ENCODE measurements around the gene OR4C13.

OR4C13 gene

GRCh38 chr11:49995565-49995964 lies 43.4 kb downstream of the OR4C13 start:
- H2AFZ ChIP-seq (ENCODE audit: low read length) = no peak overlapping the region
- H3K79me2 ChIP-seq (ENCODE audit: insufficient read depth, low read length) = no peaks in the 10 kb centered on the region
- no peak overlapping the region for H3K4me3 ChIP-seq (ENCODE audit: low read length, poor library complexity, severe bottlenecking)
- TF ChIP-seq EZH2phosphoT487 (IDR thresholded peaks at IDR 0.05; ENCODE audit: borderline replicate concordance) (no peak), CTCF (conservative IDR thresholded peaks at IDR 0.05; ENCODE audit: low read length) (peak; percentile 79)
- no peaks in the 10 kb centered on the region for H3K9me3 ChIP-seq (ENCODE audit: insufficient read depth, low read depth, low read length)
- no peak overlapping the region for H3K4me2 ChIP-seq (ENCODE audit: low read depth, low read length, poor library complexity, severe bottlenecking)
- H4K20me1 ChIP-seq (ENCODE audit: insufficient read depth, low read length, poor library complexity, severe bottlenecking) = no peaks in the 10 kb centered on the region
- no peaks in the 10 kb centered on the region for H3K36me3 ChIP-seq (ENCODE audit: insufficient read depth, low read length)
- H3F3A ChIP-seq (ENCODE audit: low read depth) = no peaks in the 10 kb centered on the region
- no peaks in the 10 kb centered on the region for H3K9me2 ChIP-seq (replicated peaks; ENCODE audit: low read depth, low read length)
- no peak overlapping the region for H3K9ac ChIP-seq (ENCODE audit: low read depth, low read length, poor library complexity, severe bottlenecking)
- H3K27me3 ChIP-seq (ENCODE audit: insufficient read depth, low read length, poor library complexity, severe bottlenecking) = no peaks in the 10 kb centered on the region
- no peaks in the 10 kb centered on the region for H3K4me1 ChIP-seq (ENCODE audit: insufficient read depth, low read length, poor library complexity, severe bottlenecking)
